Measurements from ENCODE around the gene C22orf23.

Gene C22orf23

GRCh38 chr22:37925767-37926166 is 27.6 kb downstream of the C22orf23 start:
- DNase-seq (ENCODE audit: low read depth), result no peak
- H3K4me3 ChIP-seq (ENCODE audit: low read depth, low read length), result no peak overlapping the region
- TF ChIP-seq CTCF (IDR thresholded peaks at IDR 0.05; ENCODE audit: insufficient read depth, low read depth, low read length, missing control alignments), result no peak

GRCh38 chr22:37925330-37925729 is 28.1 kb downstream of the C22orf23 start:
- no peak for DNase-seq (ENCODE audit: low read depth)
- H3K4me3 ChIP-seq (ENCODE audit: low read depth, low read length), result no peak overlapping the region
- TF ChIP-seq CTCF (IDR thresholded peaks at IDR 0.05; ENCODE audit: insufficient read depth, low read depth, low read length, missing control alignments), result no peak

GRCh38 chr22:37924386-37925065 is 28.9 kb downstream of the C22orf23 start:
- no peak for TF ChIP-seq CTCF (IDR thresholded peaks at IDR 0.05; ENCODE audit: insufficient read depth, low read depth, low read length, missing control alignments)
- no peak for DNase-seq (ENCODE audit: low read depth)
- H3K4me3 ChIP-seq (ENCODE audit: low read depth, low read length), result no peak overlapping the region

GRCh38 chr22:37923927-37924326 is 29.5 kb downstream of the C22orf23 start:
- no peak for DNase-seq (ENCODE audit: low read depth)
- no peak for TF ChIP-seq CTCF (IDR thresholded peaks at IDR 0.05; ENCODE audit: insufficient read depth, low read depth, low read length, missing control alignments)
- H3K4me3 ChIP-seq (ENCODE audit: low read depth, low read length), result no peak overlapping the region

- TF ChIP-seq CTCF (IDR thresholded peaks at IDR 0.05; ENCODE audit: insufficient read depth, low read depth, low read length, missing control alignments), result no peak
- no peak overlapping the region for H3K4me3 ChIP-seq (ENCODE audit: low read depth, low read length)
- DNase-seq (ENCODE audit: low read depth), result no peak
Observed at GRCh38 chr22:37922191-37922590, 31.2 kb downstream of the C22orf23 start.

GRCh38 chr22:37920126-37920525 is 33.3 kb downstream of the C22orf23 start:
- no peak overlapping the region for H3K4me3 ChIP-seq (ENCODE audit: low read depth, low read length)
- no peak for TF ChIP-seq CTCF (IDR thresholded peaks at IDR 0.05; ENCODE audit: insufficient read depth, low read depth, low read length, missing control alignments)
- no peak for DNase-seq (ENCODE audit: low read depth)
